ENCODE results near the gene CHD6. TPM values are rescaled to one million over a fixed set of nuclear protein-coding genes. Genes with fewer than 3 reads are reported as not detected.

The CHD6 gene
- total and polyA plus RNA-seq, 3 donors from 2014 or later, result 21.3 to 73.9 (median 71.5) TPM

GRCh38 chr20:41379551-41379950 is 238.6 kb downstream of the CHD6 start:
- intact Hi-C loops (cut with DNase I; ENCODE audit: low total_unique reads), result no loop called here
- no peak for DNase-seq
- WGBS, 2 donors, result 80 to 87% methylated on average over 2 of the region's 2 CpGs
- no peaks in the 10 kb centered on the region for H3K36me3 ChIP-seq (ENCODE audit: low read depth, missing control alignments)
- no peaks in the 10 kb centered on the region for H3K9me3 ChIP-seq
- no peak for TF ChIP-seq CTCF (IDR thresholded peaks at IDR 0.05)
- no peak for TF ChIP-seq POLR2A (IDR thresholded peaks at IDR 0.05)
- no peaks in the 10 kb centered on the region for H3K27me3 ChIP-seq
- no peak overlapping the region for H3K27ac ChIP-seq
- H3K4me1 ChIP-seq, result peaks cover 8% of the 10 kb centered on the region
- no peak overlapping the region for H3K4me3 ChIP-seq

- Histone ChIP-seq H3K4me1 (peaks cover 5% of the 10 kb centered on the region), H3K27ac (no peak overlapping the region), H3K9me3 (no peaks in the 10 kb centered on the region), H3K4me3 (no peak overlapping the region), H3K27me3 (no peaks in the 10 kb centered on the region), H3K36me3 (ENCODE audit: low read depth, missing control alignments) (no peaks in the 10 kb centered on the region)
- intact Hi-C loops (cut with DNase I; ENCODE audit: low total_unique reads), result no loop called here
- no peak for DNase-seq
- no peak for TF ChIP-seq CTCF (IDR thresholded peaks at IDR 0.05)
- no peak for TF ChIP-seq POLR2A (IDR thresholded peaks at IDR 0.05)
- WGBS, 2 donors, result 74 to 75% methylated on average over 6 of the region's 6 CpGs
Observed at GRCh38 chr20:41377275-41377674, 240.9 kb downstream of the CHD6 start.

- DNase-seq, result no peak
- Histone ChIP-seq H3K27ac (no peak overlapping the region), H3K9me3 (no peaks in the 10 kb centered on the region), H3K27me3 (no peaks in the 10 kb centered on the region), H3K36me3 (ENCODE audit: low read depth, missing control alignments) (no peaks in the 10 kb centered on the region), H3K4me3 (no peak overlapping the region), H3K4me1 (peaks cover 5% of the 10 kb centered on the region)
- 84 to 90% methylated on average over 5 of the region's 5 CpGs for WGBS, 2 donors
- TF ChIP-seq POLR2A (IDR thresholded peaks at IDR 0.05), result no peak
- no peak for TF ChIP-seq CTCF (IDR thresholded peaks at IDR 0.05)
- intact Hi-C loops (cut with DNase I; ENCODE audit: low total_unique reads), result no loop called here
Observed at GRCh38 chr20:41376349-41376748, 241.8 kb downstream of the CHD6 start.

GRCh38 chr20:41375846-41376245 is 242.3 kb downstream of the CHD6 start:
- DNase-seq, result no peak
- 86 to 87% methylated on average over 9 of the region's 9 CpGs for WGBS, 2 donors
- Histone ChIP-seq H3K9me3 (no peaks in the 10 kb centered on the region), H3K27me3 (no peaks in the 10 kb centered on the region), H3K4me3 (no peak overlapping the region), H3K27ac (no peak overlapping the region), H3K36me3 (ENCODE audit: low read depth, missing control alignments) (no peaks in the 10 kb centered on the region), H3K4me1 (peaks cover 5% of the 10 kb centered on the region)
- TF ChIP-seq CTCF (IDR thresholded peaks at IDR 0.05) (no peak), POLR2A (IDR thresholded peaks at IDR 0.05) (no peak)
- intact Hi-C loops (cut with DNase I; ENCODE audit: low total_unique reads), result no loop called here

Measured in testis (tissue), 3 donors.